DND-41 (cell line): ENCODE measurements around the gene KAZN.

Experiments used
- CTCF ChIP-seq: IDR thresholded peaks from 2 replicates; pipeline ENCODE4 v1.5.1; 2012; ENCODE audit warnings: borderline replicate concordance, low read length, moderate library complexity, mild to moderate bottlenecking; ENCODE audit not compliant: poor library complexity, severe bottlenecking; ENCODE audit errors: extremely low read depth
- EZH2 ChIP-seq: IDR thresholded peaks from 3 replicates; pipeline ENCODE4 v1.6.1; 2012; ENCODE audit warnings: borderline replicate concordance, low read depth, mild to moderate bottlenecking, moderate library complexity, low read length, inconsistent platforms; ENCODE audit not compliant: severe bottlenecking

- no peak for TF ChIP-seq CTCF
- no peak for TF ChIP-seq EZH2
Observed at GRCh38 chr1:15155191-15155590, 556.7 kb downstream of the KAZN start.
